AG09309 (cell line): ENCODE measurements around the gene PRSS1.

Experiments used
- DNase-seq: peaks from one replicate; pipeline ENCODE4 v3.0.0-alpha.2; 2010; ENCODE audit warnings: low read depth
- H3K4me3 ChIP-seq: 2 replicates; pipeline ENCODE4 v1.5.1; 2011; ENCODE audit warnings: mild to moderate bottlenecking, low read depth, low read length, moderate library complexity; ENCODE audit not compliant: control insufficient read depth
- CTCF ChIP-seq: IDR thresholded peaks from 2 replicates; pipeline ENCODE4 v1.5.1; 2011; ENCODE audit warnings: mild to moderate bottlenecking, low read depth, low read length, inconsistent platforms; ENCODE audit not compliant: insufficient read depth, control insufficient read depth; ENCODE audit errors: missing control alignments

The PRSS1 gene

DNA sequence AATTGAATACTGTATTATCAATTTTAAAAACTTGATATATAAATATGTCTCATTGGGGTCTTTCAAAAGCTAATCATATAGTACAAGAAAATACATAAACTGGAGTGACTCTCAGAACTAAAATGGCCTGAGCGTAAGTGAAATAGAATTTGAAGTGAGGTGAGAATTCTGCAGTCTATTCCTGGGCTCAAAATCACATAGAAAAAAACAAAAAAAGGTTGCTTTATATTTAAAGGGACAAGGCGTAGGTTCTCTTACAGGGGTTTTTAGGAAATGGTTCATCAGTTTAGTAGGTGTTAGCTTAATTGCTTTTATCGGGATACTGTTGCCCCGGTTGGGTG, 36.7 kb upstream of the PRSS1 start:
- no peak for TF ChIP-seq CTCF
- DNase-seq = no peak
- no peak overlapping the region for H3K4me3 ChIP-seq

DNA sequence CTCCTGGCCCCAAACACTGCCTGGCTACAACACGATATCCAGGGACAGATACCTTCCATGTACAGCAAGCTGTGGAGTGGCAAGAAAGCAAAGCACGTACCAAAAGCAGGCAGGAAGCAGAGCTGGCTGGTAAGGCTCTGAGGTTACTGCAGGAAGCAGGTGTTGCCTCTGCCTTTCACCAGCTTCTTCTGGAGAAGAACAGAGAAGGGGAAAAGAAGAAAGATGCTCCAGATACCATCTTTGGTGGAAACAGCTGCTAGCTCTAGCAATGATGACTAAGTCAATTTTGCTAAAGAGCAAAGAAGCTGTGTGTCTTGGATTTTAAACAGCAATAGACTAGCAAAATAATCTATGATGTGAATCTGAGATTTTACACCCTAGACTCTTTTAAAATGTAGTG, 34.9 kb upstream of the PRSS1 start:
- TF ChIP-seq CTCF = no peak
- H3K4me3 ChIP-seq = no peak overlapping the region
- DNase-seq = no peak

- DNase-seq = no peak
- TF ChIP-seq CTCF = no peak
- H3K4me3 ChIP-seq = no peak overlapping the region
These were observed 32.7 kb upstream of the PRSS1 start for GRCh38 chr7:142716596-142716995.

- no peak for TF ChIP-seq CTCF
- H3K4me3 ChIP-seq = no peak overlapping the region
- no peak for DNase-seq
These were observed 31.8 kb upstream of the PRSS1 start for GRCh38 chr7:142717453-142717852.

DNA sequence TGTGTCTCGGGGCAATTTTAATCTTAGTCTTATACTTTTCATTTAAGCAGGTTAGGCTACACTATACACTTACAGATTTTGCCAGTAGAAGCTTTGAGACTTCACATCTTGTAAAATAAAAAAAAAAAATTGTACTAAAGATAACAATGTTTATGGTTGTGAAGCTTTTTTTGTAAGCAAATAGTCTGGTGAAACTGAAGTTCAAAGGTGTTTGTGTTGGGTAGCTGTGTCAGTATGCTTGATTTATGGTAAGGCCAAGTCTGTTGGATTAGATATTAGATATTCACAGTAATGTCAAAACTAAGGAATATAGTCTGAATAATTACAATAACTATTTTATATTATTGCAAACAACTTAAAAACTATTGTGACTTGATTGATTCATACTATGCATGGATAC, 31.0 kb upstream of the PRSS1 start:
- no peak overlapping the region for H3K4me3 ChIP-seq
- no peak for TF ChIP-seq CTCF
- no peak for DNase-seq

GRCh38 chr7:142720172-142720773, 29.0 kb upstream of the PRSS1 start:
- TF ChIP-seq CTCF = no peak
- no peak for DNase-seq
- no peak overlapping the region for H3K4me3 ChIP-seq

- no peak for DNase-seq
- no peak for TF ChIP-seq CTCF
- no peak overlapping the region for H3K4me3 ChIP-seq
These were observed 28.3 kb upstream of the PRSS1 start for GRCh38 chr7:142720986-142721385.
